HG02759 (cell line): ENCODE results near the gene RBM23.

Source experiments
- ATAC-seq: cut with Tn5 transposase; IDR thresholded peaks from one replicate; pipeline ENCODE4 v1.9.1; 2021; ENCODE audit warnings: mild to moderate bottlenecking, moderate library complexity; ENCODE audit not compliant: unreplicated experiment

Gene RBM23

GRCh38 chr14:22844221-22845102 lies 74.5 kb downstream of the RBM23 start:
- no peak for ATAC-seq
